PFSK-1 (cell line): Measurements from ENCODE around the gene UBE2E1.

Experiments
- FOXP2 ChIP-seq: optimal IDR thresholded peaks from 2 replicates; pipeline ENCODE3; 2011; ENCODE audit warnings: borderline replicate concordance, control low read depth, inconsistent platforms; ENCODE audit not compliant: insufficient read depth; ENCODE audit errors: extremely low read length, extremely low read depth
- POLR2AphosphoS5 ChIP-seq: IDR thresholded peaks from 2 replicates; pipeline ENCODE4 v1.6.1; 2012; ENCODE audit warnings: low read depth, mild to moderate bottlenecking, control low read depth, low read length, moderate library complexity
- REST ChIP-seq, 2 experiments: IDR thresholded peaks; 2 replicates each; pipeline versions ENCODE4 v1.6.1 to v1.8.0; 2011 to 2012; ENCODE audit warnings: low read depth in 2 of 2, low read length in 2 of 2, control low read depth in 1 of 2, inconsistent platforms in 1 of 2, mild to moderate bottlenecking in 1 of 2, moderate library complexity in 1 of 2; ENCODE audit not compliant: insufficient read depth in 1 of 2
- SIN3A ChIP-seq: IDR thresholded peaks from 2 replicates; pipeline ENCODE4 v1.6.1; 2012; ENCODE audit warnings: mild to moderate bottlenecking, low read length, moderate library complexity, borderline replicate concordance; ENCODE audit not compliant: insufficient read depth
- TAF1 ChIP-seq: IDR thresholded peaks from 2 replicates; pipeline ENCODE4 v1.6.1; 2012; ENCODE audit warnings: low read length, control low read depth, borderline replicate concordance; ENCODE audit not compliant: insufficient read depth

The UBE2E1 gene

GRCh38 chr3:23810343-23811184 is 4.8 kb downstream of the UBE2E1 start:
- TF ChIP-seq POLR2AphosphoS5 = 0 out of 2 replicates have a peak, but pooled peaks have one; percentile 24
- TF ChIP-seq SIN3A = no peak
- TF ChIP-seq TAF1 = no peak

GRCh38 chr3:23811185-23811527 is 5.4 kb downstream of the UBE2E1 start:
- TF ChIP-seq SIN3A = no peak
- no peak for TF ChIP-seq REST (IDR thresholded peaks at IDR 0.05; ENCODE audit: insufficient read depth in 1 of 2, low read depth in 2 of 2, low read length in 2 of 2)

GRCh38 chr3:23811919-23812318 is 6.2 kb downstream of the UBE2E1 start:
- TF ChIP-seq TAF1 (no peak), FOXP2 (no peak), SIN3A (no peak), POLR2AphosphoS5 (no peak), REST (IDR thresholded peaks at IDR 0.05; ENCODE audit: insufficient read depth in 1 of 2, low read depth in 2 of 2, low read length in 2 of 2) (no peak)

- TF ChIP-seq SIN3A (no peak), REST (IDR thresholded peaks at IDR 0.05; ENCODE audit: insufficient read depth in 1 of 2, low read depth in 2 of 2, low read length in 2 of 2) (no peak), FOXP2 (no peak), TAF1 (no peak), POLR2AphosphoS5 (no peak)
These were observed 10.1 kb downstream of the UBE2E1 start for GRCh38 chr3:23815879-23816278.

GRCh38 chr3:23816721-23817120 is 11.0 kb downstream of the UBE2E1 start:
- TF ChIP-seq POLR2AphosphoS5 (no peak), REST (IDR thresholded peaks at IDR 0.05; ENCODE audit: insufficient read depth in 1 of 2, low read depth in 2 of 2, low read length in 2 of 2) (no peak), TAF1 (no peak), FOXP2 (no peak), SIN3A (no peak)
